ENCODE measurements around the gene CMSS1.

The CMSS1 gene

DNA sequence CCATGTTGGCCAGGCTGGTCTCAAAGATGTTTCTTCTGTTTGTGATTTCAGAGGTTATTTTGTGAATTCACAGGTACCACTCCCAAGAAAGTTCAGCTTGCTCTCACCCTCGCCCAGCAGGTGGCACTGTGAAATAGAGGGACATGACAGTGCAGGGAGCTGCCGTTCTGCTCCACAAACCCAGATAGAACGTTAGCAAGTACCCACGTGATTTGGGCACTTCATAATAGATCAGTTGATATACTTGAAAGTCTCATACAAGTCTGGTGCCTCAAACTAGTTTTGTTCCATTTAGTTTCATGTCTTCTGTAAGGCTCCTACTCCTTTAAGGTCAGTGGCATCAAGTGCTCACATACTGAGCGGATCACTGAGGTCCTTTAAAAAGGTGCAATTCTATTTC, 251.2 kb downstream of the CMSS1 start:
- no peak overlapping the region for H3K4me3 ChIP-seq (replicated peaks in 1 of 2; ENCODE audit: low read depth in 2 of 2, low read length in 2 of 2)
- DNase-seq (ENCODE audit: low read depth in 2 of 2): peak; percentile 81 to 82
- TF ChIP-seq, protein P1, sequence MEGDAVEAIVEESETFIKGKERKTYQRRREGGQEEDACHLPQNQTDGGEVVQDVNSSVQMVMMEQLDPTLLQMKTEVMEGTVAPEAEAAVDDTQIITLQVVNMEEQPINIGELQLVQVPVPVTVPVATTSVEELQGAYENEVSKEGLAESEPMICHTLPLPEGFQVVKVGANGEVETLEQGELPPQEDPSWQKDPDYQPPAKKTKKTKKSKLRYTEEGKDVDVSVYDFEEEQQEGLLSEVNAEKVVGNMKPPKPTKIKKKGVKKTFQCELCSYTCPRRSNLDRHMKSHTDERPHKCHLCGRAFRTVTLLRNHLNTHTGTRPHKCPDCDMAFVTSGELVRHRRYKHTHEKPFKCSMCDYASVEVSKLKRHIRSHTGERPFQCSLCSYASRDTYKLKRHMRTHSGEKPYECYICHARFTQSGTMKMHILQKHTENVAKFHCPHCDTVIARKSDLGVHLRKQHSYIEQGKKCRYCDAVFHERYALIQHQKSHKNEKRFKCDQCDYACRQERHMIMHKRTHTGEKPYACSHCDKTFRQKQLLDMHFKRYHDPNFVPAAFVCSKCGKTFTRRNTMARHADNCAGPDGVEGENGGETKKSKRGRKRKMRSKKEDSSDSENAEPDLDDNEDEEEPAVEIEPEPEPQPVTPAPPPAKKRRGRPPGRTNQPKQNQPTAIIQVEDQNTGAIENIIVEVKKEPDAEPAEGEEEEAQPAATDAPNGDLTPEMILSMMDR (IDR thresholded peaks at IDR 0.05; ENCODE audit: low read depth, low read length): peak; percentile 78

DNA sequence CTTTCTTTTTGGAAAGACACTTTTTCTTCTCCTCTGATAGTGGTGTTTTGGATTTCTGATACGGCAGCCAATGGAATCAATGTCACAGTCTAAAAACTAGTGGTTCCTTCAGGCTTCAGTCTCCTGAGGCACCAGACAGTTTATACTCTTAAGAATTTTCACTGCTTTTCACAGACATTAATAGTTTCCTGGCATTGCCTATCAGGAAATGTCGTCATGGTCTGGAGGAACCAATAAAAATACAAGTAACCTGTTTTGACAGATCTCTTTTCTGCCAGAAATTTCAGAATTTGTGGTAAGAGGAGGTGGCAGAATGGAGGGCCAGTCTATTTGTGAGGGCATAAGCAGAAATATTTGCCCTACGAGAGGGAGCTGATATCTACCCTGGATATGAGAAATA, 251.8 kb downstream of the CMSS1 start:
- no peak for DNase-seq (ENCODE audit: low read depth in 2 of 2)
- no peak overlapping the region for H3K4me3 ChIP-seq (replicated peaks in 1 of 2; ENCODE audit: low read depth in 2 of 2, low read length in 2 of 2)
- TF ChIP-seq, protein P1 (IDR thresholded peaks at IDR 0.05; ENCODE audit: low read depth, low read length): no peak

DNA sequence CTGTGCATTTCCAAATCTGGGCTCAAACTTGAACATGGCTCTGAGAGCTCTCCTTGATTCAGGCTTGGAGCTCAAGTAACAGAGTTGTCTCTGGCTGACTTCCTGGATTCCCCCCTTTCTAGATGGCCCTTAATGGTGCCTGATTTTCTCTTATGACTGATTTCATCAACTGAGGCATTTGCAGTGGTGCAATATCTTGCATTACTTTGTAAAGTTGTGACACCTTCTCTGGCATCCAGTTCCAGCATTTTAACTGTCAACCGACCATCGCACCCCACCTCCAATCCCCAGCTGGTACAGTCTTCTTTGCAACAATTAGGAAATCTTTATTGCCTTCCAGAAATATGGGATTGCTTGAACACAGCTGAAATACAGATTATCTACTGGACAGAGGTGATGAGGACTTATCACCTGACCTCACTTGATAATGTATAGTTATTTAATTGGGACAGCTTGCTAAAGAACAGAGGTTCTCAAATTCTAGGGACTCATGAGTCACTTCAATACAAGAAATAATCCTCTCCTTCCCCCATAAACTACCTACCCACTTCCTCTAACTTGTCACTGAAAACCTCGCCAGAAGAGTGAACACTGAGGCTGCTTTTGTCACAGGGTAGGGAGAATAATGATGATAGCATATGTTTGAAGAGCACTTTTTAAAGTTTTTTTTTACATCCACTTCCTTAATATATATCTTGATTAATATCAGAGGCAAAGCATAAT, 254.8 kb downstream of the CMSS1 start:
- peak in 1 of 2 donors; percentile 47 for DNase-seq (ENCODE audit: low read depth in 2 of 2)
- TF ChIP-seq, protein P1 (IDR thresholded peaks at IDR 0.05; ENCODE audit: low read depth, low read length): no peak

DNA sequence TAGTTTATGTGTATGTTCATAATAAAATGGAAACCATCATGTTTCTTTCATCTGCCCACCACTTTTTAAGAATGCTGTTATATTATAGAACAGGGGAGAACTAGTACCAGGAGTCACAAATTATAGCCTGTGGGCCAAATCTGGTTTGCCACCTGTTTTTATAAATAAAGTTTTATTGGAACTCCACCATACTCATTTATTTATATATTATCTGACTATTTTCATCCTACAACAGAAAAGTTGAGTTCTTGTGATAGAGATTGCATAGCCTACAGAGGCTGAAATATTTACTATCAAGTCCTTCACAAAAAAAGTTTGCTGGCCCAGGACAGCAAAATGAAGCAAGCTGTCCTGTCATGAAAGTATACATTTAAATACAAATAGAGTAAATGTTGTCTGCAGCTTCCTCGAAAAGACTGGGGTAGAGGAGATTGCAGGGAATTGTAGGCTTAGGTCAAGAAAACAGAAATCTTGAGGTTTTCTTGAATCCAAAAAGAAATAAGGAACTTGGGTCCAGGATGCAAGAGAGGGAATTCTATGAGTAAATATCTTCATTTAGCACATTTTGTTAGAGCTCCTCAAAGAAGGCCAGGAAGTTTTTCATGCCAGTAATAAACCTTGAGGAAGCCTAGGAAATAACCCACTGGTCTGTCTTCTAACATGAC, 255.5 kb downstream of the CMSS1 start:
- peak in 1 of 2 donors; percentile 5 for DNase-seq (ENCODE audit: low read depth in 2 of 2)
- TF ChIP-seq, protein P1 (IDR thresholded peaks at IDR 0.05; ENCODE audit: low read depth, low read length): no peak
- no peak overlapping the region for H3K4me3 ChIP-seq (replicated peaks in 1 of 2; ENCODE audit: low read depth in 2 of 2, low read length in 2 of 2)

More for the DNA sequence above, 254.8 kb downstream of the CMSS1 start:
- no peak overlapping the region for H3K4me3 ChIP-seq (replicated peaks in 1 of 2; ENCODE audit: low read depth in 2 of 2, low read length in 2 of 2)

DNA sequence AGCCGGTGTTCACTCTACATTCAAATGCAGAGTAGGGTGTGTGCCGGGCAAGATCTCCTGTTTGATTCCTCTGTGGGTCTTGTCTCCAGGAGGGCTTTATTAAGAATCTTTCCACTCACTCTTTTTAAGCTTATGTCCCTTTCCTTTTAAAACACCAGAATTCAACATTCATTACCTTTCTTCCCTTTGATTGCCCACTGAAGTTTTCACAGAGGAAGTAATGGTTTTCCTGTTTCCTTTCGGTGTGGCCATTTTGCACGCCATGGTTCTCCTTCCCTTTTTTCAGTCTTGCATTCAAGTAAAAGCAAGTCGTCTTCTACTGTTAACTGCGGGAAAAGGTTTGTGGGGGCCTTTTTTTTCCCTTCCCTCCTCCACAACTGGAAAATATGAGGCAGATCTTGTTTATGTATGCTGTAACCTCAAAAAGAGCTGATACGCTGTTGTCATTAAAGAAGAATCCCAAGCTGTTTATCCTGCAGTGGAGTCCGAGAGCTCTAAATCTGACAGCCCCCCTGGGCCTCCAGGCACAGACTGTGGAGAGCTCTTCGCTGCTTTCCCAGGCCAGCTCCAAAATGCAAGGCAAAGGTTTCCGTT, 256.1 kb downstream of the CMSS1 start:
- DNase-seq (ENCODE audit: low read depth in 2 of 2): peak; percentile 61 to 72
- TF ChIP-seq, protein P1 (IDR thresholded peaks at IDR 0.05; ENCODE audit: low read depth, low read length): no peak
- no peak overlapping the region for H3K4me3 ChIP-seq (replicated peaks in 1 of 2; ENCODE audit: low read depth in 2 of 2, low read length in 2 of 2)

DNA sequence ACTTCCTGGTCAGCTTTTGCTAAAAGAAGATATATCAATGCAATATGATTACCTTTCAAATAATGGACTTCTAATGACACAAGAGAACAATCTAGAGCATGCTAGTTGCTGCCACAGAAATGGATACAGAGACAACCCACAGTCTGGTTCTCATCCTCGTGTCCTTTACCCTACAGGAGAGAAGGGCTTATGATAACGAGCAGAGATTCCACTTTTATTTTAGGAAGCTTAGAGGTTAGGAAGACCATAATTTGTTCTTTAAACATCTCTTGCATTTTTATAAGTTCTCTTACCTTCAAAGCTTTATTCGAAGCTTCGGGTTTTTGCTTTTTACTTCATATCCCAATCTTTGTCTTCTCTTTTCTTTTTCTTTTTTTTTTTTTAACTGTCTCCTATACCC, 257.5 kb downstream of the CMSS1 start:
- TF ChIP-seq, protein P1 (IDR thresholded peaks at IDR 0.05; ENCODE audit: low read depth, low read length): no peak
- no peak for DNase-seq (ENCODE audit: low read depth in 2 of 2)
- no peak overlapping the region for H3K4me3 ChIP-seq (replicated peaks in 1 of 2; ENCODE audit: low read depth in 2 of 2, low read length in 2 of 2)
